Right cardiac atrium (tissue), 5 donors: ENCODE data around the gene TCERG1L. TPM values are rescaled to one million over a fixed set of nuclear protein-coding genes. Genes with fewer than 3 reads are reported as not detected.

ENCODE experiments used
- ATAC-seq, 2 donors: fragments of 200-7000 bp; cut with Tn5 transposase; one replicate each; pipeline versions ENCODE4 v1.8.0 to v1.9.1; 2020; ENCODE audit warnings: moderate library complexity in 2 of 2, mild to moderate bottlenecking in 1 of 2
- DNase-seq, 3 donors: peaks; one replicate each; pipeline ENCODE4 v3.0.0-alpha.2; 2020
- H3K27ac ChIP-seq: one replicate; pipeline ENCODE4 v1.5.1; 2013; ENCODE audit warnings: mild to moderate bottlenecking, low read length, control low read depth, moderate library complexity
- H3K27me3 ChIP-seq: one replicate; pipeline ENCODE4 v1.6.1; 2013; ENCODE audit not compliant: control insufficient read depth, insufficient read depth
- H3K4me1 ChIP-seq: one replicate; pipeline ENCODE4 v1.6.1; 2013; ENCODE audit warnings: low read length; ENCODE audit not compliant: control insufficient read depth, insufficient read depth
- H3K4me3 ChIP-seq: one replicate; pipeline ENCODE4 v1.5.1; 2013; ENCODE audit warnings: low read length, control low read depth
- H3K9me3 ChIP-seq: one replicate; pipeline ENCODE4 v1.6.1; 2013; ENCODE audit warnings: low read length; ENCODE audit not compliant: control insufficient read depth
- WGBS: extraction: QIAGEN DNeasy Blood & Tissue Kit; methylation state at CpG from one replicate; pipeline ENCODE4 v1.1.7; 2013; 5-methylcytosine and 5-hydroxymethylcytosine counted together
- intact Hi-C, 4 donors: fragments of 100-400 bp; cut with DNase I; formaldehyde crosslinking; loops; one replicate each; pipeline versions ENCODE4 v1.11.0 to v1.14.0; 2022 to 2023
- long read RNA-seq, 4 donors: library from polyadenylated mRNA; unstranded; transcript quantifications; one replicate each; pipeline ENCODE4 v2.0.0, GENCODE V29; 2020 to 2021
- polyA plus RNA-seq: library from polyadenylated mRNA; stranded (reverse); fragments of 200-250 nt; gene quantifications from one replicate; pipeline ENCODE4 v1.2.3, GENCODE V29; 2013
- total RNA-seq, 4 donors: library from RNA; stranded (reverse); fragmentation: NEBNext Ultra II Directional; extraction: Animal tissue kit (Norgen Biotek cat#: 25700); gene quantifications; one replicate each; pipeline ENCODE4 v1.2.1, GENCODE V29; 2021
- donor health status: healthy with polysubstance abuse.
- donor health status: DM: no; HTN: yes; CAD: no.
- donor health status: DM: no; HTN: no; CAD: no.
- donor health status: DM: no; HTN: yes; CAD: no; lungs with severe emphysema.
- donor health status: DM: yes; HTN: yes; CAD: no.

The TCERG1L gene, protein sequence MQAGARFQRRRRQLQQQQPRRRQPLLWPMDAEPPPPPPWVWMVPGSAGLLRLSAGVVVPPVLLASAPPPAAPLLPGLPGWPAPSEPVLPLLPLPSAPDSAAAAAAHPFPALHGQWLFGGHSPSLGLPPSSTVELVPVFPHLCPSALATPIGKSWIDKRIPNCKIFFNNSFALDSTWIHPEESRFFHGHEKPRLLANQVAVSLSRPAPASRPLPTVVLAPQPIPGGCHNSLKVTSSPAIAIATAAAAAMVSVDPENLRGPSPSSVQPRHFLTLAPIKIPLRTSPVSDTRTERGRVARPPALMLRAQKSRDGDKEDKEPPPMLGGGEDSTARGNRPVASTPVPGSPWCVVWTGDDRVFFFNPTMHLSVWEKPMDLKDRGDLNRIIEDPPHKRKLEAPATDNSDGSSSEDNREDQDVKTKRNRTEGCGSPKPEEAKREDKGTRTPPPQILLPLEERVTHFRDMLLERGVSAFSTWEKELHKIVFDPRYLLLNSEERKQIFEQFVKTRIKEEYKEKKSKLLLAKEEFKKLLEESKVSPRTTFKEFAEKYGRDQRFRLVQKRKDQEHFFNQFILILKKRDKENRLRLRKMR
- total RNA-seq, result not detected
- not detected for polyA plus RNA-seq
- long read RNA-seq, donor 1, result 0 reads
- long read RNA-seq, donor 2, result 0 reads
- long read RNA-seq, donor 3, result 0 reads
- long read RNA-seq, donor 4, result 0 reads

DNA sequence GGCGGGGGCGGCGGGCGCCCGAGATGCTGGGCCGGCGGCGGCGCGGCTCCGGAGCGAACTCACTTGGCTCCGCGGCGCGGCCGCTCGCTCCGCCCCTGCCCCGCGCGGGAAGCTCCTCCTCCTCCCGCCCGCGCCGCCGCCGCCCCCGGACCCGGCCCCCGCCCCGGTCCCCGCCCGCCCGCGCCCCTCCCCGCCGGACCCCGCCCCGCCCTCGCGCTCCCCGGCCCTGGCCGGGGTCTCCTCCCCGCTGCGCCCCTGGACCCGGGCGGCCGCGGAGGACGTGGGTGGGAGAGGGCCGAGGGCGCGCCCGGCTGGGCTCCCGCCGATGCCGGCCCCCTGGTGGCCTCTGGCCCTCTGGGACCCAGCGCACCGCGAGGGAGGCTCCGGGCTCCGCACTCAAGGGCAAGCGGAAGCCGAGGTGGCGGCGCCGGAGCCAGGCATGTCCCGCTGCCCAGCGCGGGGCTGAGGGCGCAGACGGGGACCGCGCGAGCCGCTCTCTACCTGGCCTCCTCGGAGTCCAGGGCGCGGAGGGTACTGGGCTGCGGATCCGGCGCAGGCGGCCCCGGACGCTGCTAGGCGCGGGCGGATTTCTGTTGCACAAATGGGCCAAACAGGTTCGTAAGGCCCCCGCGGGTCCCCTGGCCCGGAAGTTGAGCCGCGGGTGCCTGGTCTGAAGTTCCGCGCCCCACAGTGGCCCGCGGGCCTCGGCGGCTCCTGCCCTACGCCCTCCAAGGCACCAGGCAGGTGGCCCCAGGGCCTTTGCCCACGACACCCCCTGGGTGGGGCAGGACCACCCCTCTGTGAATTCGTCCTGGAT, at the start of gene TCERG1L:
Gene TCERG1L, minus strand, starts transcription at position 61 of the 817 bp plus-strand sequence. CDS start 86 bp downstream, outside the sequence.
- H3K27me3 ChIP-seq, result peaks cover 4% of the 10 kb centered on the region
- no peak within 1 kb of the TSS for H3K27ac ChIP-seq
- DNase-seq, result peak in 1 of 3 donors; percentile 42
- peak within 1 kb of the TSS; percentile 36 for H3K4me3 ChIP-seq
- intact Hi-C loops, result no loop called here
- H3K4me1 ChIP-seq, result peaks cover 1% of the 10 kb centered on the region
- WGBS, result 1% methylated on average over 95 of the region's 104 CpGs
- ATAC-seq, result peak; percentile 25
- no peaks in the 10 kb centered on the region for H3K9me3 ChIP-seq

DNA sequence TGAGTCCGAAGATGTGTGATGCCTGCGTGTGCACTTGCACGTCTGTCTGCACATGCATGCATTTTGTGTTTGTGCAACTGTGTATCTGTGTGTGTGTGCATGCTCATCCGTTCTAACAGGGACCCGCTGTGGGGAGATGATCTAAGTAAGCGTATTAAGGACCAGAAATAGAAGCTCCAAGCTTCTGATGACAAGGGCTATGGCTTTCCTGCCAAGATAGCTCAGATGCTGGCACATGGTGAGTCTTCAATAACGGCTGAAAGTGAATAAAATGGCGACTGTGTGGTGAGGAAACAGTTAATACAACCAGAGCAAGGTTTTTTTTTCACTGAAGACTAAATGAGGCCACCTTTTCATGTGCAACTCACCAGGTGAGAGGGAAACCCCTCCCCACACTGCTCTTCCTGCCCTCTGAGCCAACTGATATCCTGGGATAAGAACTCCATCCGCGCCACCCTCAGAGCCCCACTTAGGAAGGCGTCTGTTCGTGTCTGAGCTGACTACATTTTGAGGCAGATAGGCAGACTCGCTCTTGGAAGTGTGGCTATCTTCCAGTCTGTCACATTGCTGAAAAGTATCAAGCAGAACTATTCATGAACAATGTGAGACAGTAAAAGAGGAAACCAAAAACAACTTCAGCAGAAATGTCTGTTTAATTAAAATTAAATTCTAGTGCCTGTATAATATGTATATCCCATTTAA, 47.4 kb upstream of the TCERG1L start:
- H3K4me3 ChIP-seq, result no peak overlapping the region
- intact Hi-C loops, result no loop called here
- DNase-seq (no peak), ATAC-seq (no peak)
- H3K27me3 ChIP-seq, result no peaks in the 10 kb centered on the region
- H3K9me3 ChIP-seq, result no peaks in the 10 kb centered on the region
- WGBS, result 45% methylated on average over 13 of the region's 13 CpGs
- no peak overlapping the region for H3K27ac ChIP-seq
- H3K4me1 ChIP-seq, result no peaks in the 10 kb centered on the region

DNA sequence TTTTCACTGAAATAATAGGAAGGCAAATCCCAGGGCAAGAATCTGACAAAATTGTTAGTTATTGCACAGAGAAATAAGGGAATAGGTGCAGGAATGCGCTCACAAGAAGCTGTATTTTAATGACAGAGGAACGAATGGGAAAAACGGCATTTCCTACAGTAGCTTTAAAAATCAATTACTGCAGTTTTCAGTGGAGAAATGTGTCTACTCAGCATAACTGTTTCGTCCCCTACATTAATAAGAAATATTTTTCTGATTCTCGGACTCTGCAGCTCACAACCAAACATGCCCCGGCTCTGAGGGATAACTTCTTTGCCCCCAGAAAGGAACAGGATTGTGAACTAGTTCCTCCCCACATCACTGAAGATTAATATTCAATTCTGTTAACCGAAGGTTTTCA, 44.9 kb upstream of the TCERG1L start:
- ATAC-seq, result no peak
- WGBS, result 88% methylated on average over 7 of the region's 7 CpGs

DNA sequence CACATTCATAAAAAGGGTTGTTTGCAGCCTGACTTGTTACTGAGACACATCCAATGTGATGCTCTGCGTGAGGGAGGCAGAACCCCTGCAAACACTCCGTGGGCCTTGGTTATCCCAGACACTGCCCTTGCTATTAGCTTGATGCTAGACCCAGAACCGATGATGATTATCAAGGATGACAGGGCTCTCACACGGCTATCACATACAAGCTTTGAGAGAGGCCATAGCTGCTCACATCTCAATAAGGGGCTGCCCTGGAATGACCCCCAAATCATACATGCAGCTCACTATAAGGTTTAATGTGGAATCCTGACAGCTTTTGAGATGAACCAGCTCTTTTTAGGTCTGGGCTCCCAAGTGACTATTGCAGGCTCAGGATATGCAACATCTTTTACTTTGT, 44.4 kb upstream of the TCERG1L start:
- no peak for ATAC-seq
- intact Hi-C loops, result no loop called here

More for the DNA sequence above, 44.9 kb upstream of the TCERG1L start:
- intact Hi-C loops, result no loop called here
- Histone ChIP-seq H3K4me3 (no peak overlapping the region), H3K9me3 (no peaks in the 10 kb centered on the region), H3K4me1 (no peaks in the 10 kb centered on the region), H3K27ac (no peak overlapping the region), H3K27me3 (no peaks in the 10 kb centered on the region)
- DNase-seq, result no peak

DNA sequence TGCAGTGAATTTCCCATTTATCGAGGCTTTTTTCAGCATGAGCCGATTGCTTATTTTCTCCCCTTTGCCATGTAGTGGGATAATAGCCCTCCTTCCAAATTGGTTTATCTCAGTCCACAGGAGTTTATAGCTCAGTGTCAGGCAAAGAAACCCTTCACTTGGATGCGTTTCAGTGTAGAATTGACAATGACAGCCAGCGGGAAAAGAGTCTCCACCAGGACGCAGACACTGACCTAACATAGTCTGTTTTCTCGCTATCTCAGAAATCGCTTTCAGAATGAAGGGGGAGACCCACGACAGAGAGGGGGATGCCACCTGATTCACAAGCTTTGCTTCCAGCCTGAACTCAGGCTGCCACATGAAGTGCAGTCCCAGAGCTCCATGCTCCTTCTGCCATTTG, 43.5 kb upstream of the TCERG1L start:
- ATAC-seq (no peak), DNase-seq (no peak)
- intact Hi-C loops, result no loop called here
- Histone ChIP-seq H3K9me3 (no peaks in the 10 kb centered on the region), H3K27me3 (no peaks in the 10 kb centered on the region), H3K27ac (no peak overlapping the region), H3K4me1 (no peaks in the 10 kb centered on the region), H3K4me3 (no peak overlapping the region)
- WGBS, result 82% methylated on average over 8 of the region's 8 CpGs

More for the DNA sequence above, 44.4 kb upstream of the TCERG1L start:
- H3K27me3 ChIP-seq, result no peaks in the 10 kb centered on the region
- H3K4me3 ChIP-seq, result no peak overlapping the region
- WGBS, result 69% methylated on average over 4 of the region's 4 CpGs
- DNase-seq, result no peak
- no peak overlapping the region for H3K27ac ChIP-seq
- no peaks in the 10 kb centered on the region for H3K4me1 ChIP-seq
- no peaks in the 10 kb centered on the region for H3K9me3 ChIP-seq

DNA sequence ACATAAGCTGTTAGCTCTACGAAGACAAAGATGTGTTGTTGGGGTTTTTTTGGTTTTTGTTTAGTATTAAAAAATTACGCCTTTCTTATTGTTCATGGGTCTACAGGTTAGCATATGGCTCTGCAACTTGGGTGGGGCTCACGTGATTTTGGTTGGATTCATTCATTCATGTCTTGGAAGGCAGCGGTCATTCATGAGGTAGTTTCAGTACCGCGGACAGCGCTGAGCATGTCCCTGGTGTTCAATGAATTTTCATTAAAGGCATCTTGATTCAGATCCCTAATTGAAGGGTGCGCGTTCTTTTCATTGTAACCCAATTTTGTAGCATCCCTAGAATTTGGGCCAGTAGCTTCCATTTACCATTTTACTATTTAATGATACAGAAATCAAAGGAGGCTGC, 42.9 kb upstream of the TCERG1L start:
- H3K4me1 ChIP-seq, result no peaks in the 10 kb centered on the region
- intact Hi-C loops, result no loop called here
- no peak for ATAC-seq
- no peak overlapping the region for H3K27ac ChIP-seq
- H3K9me3 ChIP-seq, result no peaks in the 10 kb centered on the region
- no peaks in the 10 kb centered on the region for H3K27me3 ChIP-seq
- no peak overlapping the region for H3K4me3 ChIP-seq
- 55% methylated on average over 9 of the region's 9 CpGs for WGBS
- peak in 1 of 3 donors; percentile 58 for DNase-seq

DNA sequence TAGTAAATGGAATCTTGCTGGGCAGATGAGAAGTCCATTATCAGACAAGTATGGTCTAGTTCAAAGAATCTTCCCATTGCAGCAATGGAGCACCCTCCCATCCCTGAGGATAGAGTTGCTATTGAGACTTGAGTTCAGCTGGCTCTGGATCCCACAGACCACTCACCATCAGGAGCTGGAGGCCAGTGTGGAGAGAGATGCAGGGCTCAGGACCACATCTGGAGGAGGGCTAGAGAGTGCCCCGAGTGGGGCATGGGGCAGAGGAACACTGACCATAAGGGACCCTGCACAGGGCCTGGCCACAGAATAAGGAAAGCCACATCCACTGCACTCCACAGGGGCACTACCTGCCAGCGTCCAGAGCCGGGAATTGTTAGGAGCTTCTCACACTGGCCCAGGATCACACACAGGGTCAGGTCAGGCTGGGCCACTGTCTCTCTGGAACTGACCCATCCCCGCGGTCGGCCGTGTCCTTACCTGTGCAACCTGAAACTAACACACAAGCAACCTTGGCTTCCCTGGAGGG, 41.3 kb upstream of the TCERG1L start:
- 84% methylated on average over 7 of the region's 7 CpGs for WGBS

DNA sequence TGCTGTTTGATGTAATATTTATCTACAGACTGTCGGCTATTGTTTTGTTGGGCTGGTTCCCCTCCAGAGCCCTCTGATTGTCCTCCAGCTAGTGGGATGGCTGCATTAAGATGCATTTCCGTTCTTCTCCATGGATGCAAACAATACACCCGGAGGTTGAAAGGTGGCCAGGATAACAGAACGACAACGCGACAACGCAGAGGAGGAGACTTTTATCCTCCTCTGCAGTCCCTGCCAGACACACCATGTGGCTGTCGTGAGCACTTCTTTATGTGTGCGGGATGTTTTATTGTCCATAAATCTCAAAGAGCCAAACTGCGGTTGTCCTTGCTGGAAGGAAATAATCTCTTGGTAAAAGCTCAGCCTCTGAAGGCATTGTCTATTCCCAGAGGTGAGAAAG, 39.1 kb upstream of the TCERG1L start:
- Histone ChIP-seq H3K27ac (no peak overlapping the region), H3K27me3 (no peaks in the 10 kb centered on the region), H3K4me1 (no peaks in the 10 kb centered on the region), H3K9me3 (no peaks in the 10 kb centered on the region), H3K4me3 (no peak overlapping the region)
- ATAC-seq (no peak), DNase-seq (no peak)
- 71% methylated on average over 10 of the region's 10 CpGs for WGBS
- intact Hi-C loops, result no loop called here

More for the DNA sequence above, 41.3 kb upstream of the TCERG1L start:
- ATAC-seq (no peak), DNase-seq (no peak)
- Histone ChIP-seq H3K4me1 (no peaks in the 10 kb centered on the region), H3K27ac (no peak overlapping the region), H3K9me3 (no peaks in the 10 kb centered on the region), H3K27me3 (no peaks in the 10 kb centered on the region), H3K4me3 (no peak overlapping the region)
- intact Hi-C loops, result no loop called here

DNA sequence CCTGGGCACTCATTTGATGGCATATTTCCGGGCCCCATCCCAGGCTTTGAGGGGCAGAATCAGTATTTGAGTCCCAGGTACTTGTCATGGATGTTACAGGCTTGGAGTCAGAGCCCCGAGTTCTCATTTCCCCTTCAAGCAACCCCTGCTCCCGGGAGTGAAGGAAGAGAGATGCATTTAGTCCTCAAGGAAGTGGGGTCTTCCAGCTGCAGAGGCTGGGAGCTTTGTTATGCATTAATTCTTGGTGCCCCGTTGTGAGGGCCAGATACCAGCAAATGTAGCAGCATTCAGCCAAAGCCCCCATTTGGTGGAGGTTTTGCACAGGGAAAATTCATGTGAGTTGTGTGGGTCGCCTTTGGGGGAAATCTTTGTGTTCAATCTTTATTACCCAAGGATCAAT, 38.7 kb upstream of the TCERG1L start:
- H3K27me3 ChIP-seq, result no peaks in the 10 kb centered on the region
- intact Hi-C loops, result no loop called here
- H3K9me3 ChIP-seq, result no peaks in the 10 kb centered on the region
- no peaks in the 10 kb centered on the region for H3K4me1 ChIP-seq
- DNase-seq, result no peak
- 42% methylated on average over 5 of the region's 5 CpGs for WGBS
- no peak overlapping the region for H3K4me3 ChIP-seq
- H3K27ac ChIP-seq, result no peak overlapping the region
- ATAC-seq, result no peak

DNA sequence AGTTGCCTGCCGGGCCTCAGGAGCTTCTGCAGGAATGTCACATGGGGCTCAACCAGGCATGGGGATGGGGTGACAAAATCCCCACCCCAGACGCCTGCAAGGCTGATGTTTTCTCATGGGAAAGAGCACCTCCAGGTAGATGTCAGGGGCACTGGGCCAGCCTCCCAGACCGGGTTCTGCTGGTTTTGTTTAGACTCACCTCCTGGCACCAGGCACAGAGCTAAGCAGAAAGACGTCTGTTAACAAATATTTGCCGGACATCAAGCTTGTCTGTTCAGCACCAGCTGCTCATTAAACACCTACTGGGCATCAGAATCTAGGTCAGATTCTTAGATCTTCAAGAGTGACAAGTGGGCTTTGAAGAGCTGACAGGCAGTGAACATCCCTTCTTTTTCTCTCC, 34.9 kb upstream of the TCERG1L start:
- ATAC-seq (no peak), DNase-seq (no peak)
- WGBS, result 49% methylated on average over 5 of the region's 5 CpGs
- Histone ChIP-seq H3K27me3 (no peaks in the 10 kb centered on the region), H3K9me3 (no peaks in the 10 kb centered on the region), H3K27ac (no peak overlapping the region), H3K4me3 (no peak overlapping the region), H3K4me1 (no peaks in the 10 kb centered on the region)
- intact Hi-C loops, result no loop called here
